GM21360 (cell line): Measurements from ENCODE around the gene WNK4.

ENCODE experiments used
- ATAC-seq: cut with Tn5 transposase; IDR thresholded peaks from one replicate; pipeline ENCODE4 v1.9.1; 2021; ENCODE audit warnings: mild to moderate bottlenecking, moderate library complexity; ENCODE audit not compliant: unreplicated experiment

Gene WNK4

GRCh38 chr17:42833767-42834422 lies 53.5 kb downstream of the WNK4 start:
- no peak for ATAC-seq

DNA sequence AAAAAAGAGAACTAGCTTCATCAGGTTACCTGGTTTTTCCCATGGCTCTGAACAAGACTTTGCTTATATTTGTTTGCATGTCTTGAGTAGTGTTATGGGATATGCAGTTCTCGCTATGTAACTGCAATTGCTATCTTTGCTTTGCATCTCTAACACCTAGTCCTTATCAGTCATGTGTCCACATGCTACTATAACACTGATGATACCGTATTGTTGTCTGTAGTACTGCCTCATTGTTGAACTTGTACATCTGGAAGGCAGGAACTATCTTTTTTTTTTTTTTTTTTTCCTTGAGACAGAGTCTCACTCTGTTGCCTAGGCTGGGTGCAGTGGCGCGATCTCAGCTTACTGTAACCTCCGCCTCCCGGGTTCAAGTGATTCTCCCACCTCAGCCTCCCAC lies 55.3 kb downstream of the WNK4 start:
- no peak for ATAC-seq

- ATAC-seq = no peak
Observed at GRCh38 chr17:42841975-42842685, 61.7 kb downstream of the WNK4 start.

GRCh38 chr17:42843358-42843934 lies 63.0 kb downstream of the WNK4 start:
- ATAC-seq = no peak

- no peak for ATAC-seq
Observed at GRCh38 chr17:42844271-42844670, 63.9 kb downstream of the WNK4 start, which contains the start of gene AOC2. AOC2 (plus strand) TSS chr17:42844580; CDS start chr17:42844627, 47 bp downstream.

- ATAC-seq = no peak
Observed at GRCh38 chr17:42844761-42845555, 64.5 kb downstream of the WNK4 start.

DNA sequence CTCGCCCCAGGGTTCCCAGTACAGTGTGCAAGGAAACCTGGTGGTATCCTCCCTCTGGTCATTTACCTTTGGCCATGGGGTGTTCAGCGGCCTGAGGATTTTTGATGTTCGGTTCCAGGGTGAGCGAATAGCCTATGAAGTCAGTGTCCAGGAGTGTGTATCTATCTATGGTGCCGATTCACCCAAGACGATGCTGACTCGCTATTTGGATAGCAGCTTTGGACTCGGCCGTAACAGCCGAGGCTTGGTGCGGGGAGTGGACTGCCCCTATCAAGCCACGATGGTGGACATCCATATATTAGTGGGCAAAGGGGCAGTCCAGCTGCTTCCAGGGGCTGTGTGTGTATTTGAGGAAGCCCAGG lies 65.1 kb downstream of the WNK4 start:
- ATAC-seq = no peak

DNA sequence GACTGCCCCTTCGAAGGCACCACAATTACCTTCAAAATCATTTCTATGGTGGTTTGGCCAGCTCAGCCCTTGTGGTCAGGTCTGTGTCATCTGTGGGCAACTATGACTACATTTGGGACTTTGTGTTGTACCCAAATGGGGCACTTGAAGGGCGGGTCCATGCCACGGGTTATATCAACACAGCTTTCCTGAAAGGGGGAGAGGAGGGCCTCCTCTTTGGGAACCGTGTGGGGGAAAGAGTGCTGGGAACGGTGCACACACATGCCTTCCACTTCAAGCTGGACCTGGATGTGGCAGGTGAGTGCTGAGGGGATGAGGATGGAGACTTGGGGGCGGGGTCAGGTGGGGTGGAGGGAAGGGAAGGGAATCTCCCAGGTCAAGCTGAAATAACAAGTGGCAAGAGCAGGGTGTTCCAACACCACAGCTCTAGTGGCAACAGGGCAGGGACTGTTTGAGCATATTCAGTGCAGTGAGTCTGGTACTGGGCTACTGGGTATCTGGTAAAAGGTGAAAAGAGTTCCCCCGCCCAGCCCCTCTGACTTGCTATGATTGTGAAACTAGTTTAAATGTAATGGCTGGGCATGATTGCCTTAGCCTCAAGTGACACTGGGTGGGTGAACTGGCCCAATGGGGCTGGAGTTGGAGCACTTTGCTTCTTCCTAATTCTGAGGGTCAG lies 65.6 kb downstream of the WNK4 start:
- ATAC-seq = no peak
